ENCODE results near the gene HBG2. TPM values are rescaled to one million over a fixed set of nuclear protein-coding genes. Genes with fewer than 3 reads are reported as not detected.

HBG2 gene
- total RNA-seq, 4 donors from 2014 or later, result not detected

- no peak overlapping the region for H3K4me3 ChIP-seq
- TF ChIP-seq EP300 (IDR thresholded peaks at IDR 0.05) (no peak), CTCF (IDR thresholded peaks at IDR 0.05) (no peak), POLR2A (IDR thresholded peaks at IDR 0.05) (no peak)
- WGBS, 2 donors, result 87 to 91% methylated on average over 2 of the region's 2 CpGs
Measured at GRCh38 chr11:5229796-5230195, 24.8 kb downstream of the HBG2 start.

DNA sequence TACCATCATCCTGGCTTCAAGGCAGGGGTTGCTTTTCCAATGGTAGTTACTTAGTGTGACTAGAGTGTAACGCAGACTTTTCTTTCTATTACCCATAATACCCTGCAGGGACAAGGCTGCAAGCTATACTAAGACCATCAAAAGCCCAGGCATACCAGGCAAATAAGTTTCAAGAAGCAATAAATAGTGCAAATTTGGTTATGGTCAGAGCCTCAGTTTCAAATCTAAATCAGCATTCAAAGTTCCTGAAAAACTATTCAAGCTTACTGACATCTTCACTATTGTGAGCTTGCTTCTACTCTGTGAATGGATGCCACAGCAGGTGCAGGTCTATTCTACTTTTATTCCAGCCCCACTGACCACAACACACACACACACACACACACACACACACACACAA lies 25.2 kb downstream of the HBG2 start:
- DNase-seq (ENCODE audit: low spot score in 2 of 2), result no peak
- H3K4me3 ChIP-seq, result no peak overlapping the region
- no peaks in the 10 kb centered on the region for H3K27me3 ChIP-seq
- WGBS, 2 donors, result 80 to 94% methylated on average over 1 of the region's 1 CpG
- H3K27ac ChIP-seq, result no peak overlapping the region
- H3K9me3 ChIP-seq, result no peaks in the 10 kb centered on the region
- TF ChIP-seq EP300 (IDR thresholded peaks at IDR 0.05) (no peak), CTCF (IDR thresholded peaks at IDR 0.05) (no peak), POLR2A (IDR thresholded peaks at IDR 0.05) (no peak)
- H3K4me1 ChIP-seq, result no peaks in the 10 kb centered on the region
- H3K36me3 ChIP-seq, result no peaks in the 10 kb centered on the region

More at GRCh38 chr11:5229796-5230195, 24.8 kb downstream of the HBG2 start:
- Histone ChIP-seq H3K9me3 (no peaks in the 10 kb centered on the region), H3K27ac (no peak overlapping the region), H3K27me3 (no peaks in the 10 kb centered on the region), H3K4me1 (no peaks in the 10 kb centered on the region), H3K36me3 (no peaks in the 10 kb centered on the region)
- DNase-seq (ENCODE audit: low spot score in 2 of 2), result no peak

DNA sequence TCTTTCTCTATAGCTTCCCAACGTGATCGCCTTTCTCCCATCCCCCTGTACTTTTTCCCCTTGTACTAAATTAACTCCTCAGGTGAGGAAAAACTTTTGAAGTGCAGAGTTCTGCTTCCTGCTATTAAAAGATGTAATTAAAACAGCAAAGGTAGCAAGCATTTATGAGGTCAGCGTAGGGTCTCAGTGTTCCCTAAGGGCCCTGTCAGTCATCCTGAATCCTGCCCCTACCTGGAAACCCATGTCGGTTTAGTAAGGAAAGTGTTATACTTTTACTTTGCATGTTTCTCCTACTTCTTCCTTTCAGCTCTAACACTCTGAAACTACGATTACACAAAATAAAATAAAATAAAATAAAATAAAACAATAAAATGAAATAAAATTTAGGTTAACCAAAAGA lies 26.5 kb downstream of the HBG2 start:
- Histone ChIP-seq H3K27ac (no peak overlapping the region), H3K27me3 (no peaks in the 10 kb centered on the region), H3K9me3 (no peaks in the 10 kb centered on the region), H3K36me3 (no peaks in the 10 kb centered on the region), H3K4me1 (no peaks in the 10 kb centered on the region), H3K4me3 (no peak overlapping the region)
- TF ChIP-seq CTCF (IDR thresholded peaks at IDR 0.05) (no peak), POLR2A (IDR thresholded peaks at IDR 0.05) (no peak), EP300 (IDR thresholded peaks at IDR 0.05) (no peak)
- WGBS, 2 donors, result 46 to 50% methylated on average over 5 of the region's 5 CpGs
- DNase-seq (ENCODE audit: low spot score in 2 of 2), result no peak

DNA sequence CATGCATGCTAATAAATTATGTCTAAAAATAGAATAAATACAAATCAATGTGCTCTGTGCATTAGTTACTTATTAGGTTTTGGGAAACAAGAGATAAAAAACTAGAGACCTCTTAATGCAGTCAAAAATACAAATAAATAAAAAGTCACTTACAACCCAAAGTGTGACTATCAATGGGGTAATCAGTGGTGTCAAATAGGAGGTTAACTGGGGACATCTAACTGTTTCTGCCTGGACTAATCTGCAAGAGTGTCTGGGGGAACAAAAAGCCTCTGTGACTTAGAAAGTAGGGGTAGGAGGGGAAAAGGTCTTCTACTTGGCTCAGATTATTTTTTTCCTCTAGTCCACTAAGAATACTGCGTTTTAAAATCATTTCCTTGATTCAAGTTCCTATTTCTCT lies 26.9 kb downstream of the HBG2 start:
- Histone ChIP-seq H3K27me3 (no peaks in the 10 kb centered on the region), H3K4me1 (no peaks in the 10 kb centered on the region), H3K27ac (no peak overlapping the region), H3K36me3 (no peaks in the 10 kb centered on the region), H3K9me3 (no peaks in the 10 kb centered on the region), H3K4me3 (no peak overlapping the region)
- 18 to 22% methylated on average over 1 of the region's 1 CpG for WGBS, 2 donors
- TF ChIP-seq CTCF (IDR thresholded peaks at IDR 0.05), result no peak
- TF ChIP-seq POLR2A (IDR thresholded peaks at IDR 0.05), result no peak
- TF ChIP-seq EP300 (IDR thresholded peaks at IDR 0.05), result no peak
- DNase-seq (ENCODE audit: low spot score in 2 of 2), result no peak

GRCh38 chr11:5226732-5227310 lies 27.8 kb downstream of the HBG2 start, which contains the start of gene HBB:
HBB (minus strand) TSS chr11:5227071; CDS start chr11:5227021, 50 bp downstream.
- no peaks in the 10 kb centered on the region for H3K4me1 ChIP-seq
- no peak for DNase-seq (ENCODE audit: low spot score in 2 of 2)
- WGBS, 2 donors, result 90 to 98% methylated on average over 3 of the region's 3 CpGs
- no peaks in the 10 kb centered on the region for H3K9me3 ChIP-seq
- H3K4me3 ChIP-seq, result no peak within 1 kb of the TSS
- H3K27ac ChIP-seq, result no peak within 1 kb of the TSS
- no peaks in the 10 kb centered on the region for H3K27me3 ChIP-seq
- no peaks in the 10 kb centered on the region for H3K36me3 ChIP-seq
- TF ChIP-seq CTCF (IDR thresholded peaks at IDR 0.05) (no peak), EP300 (IDR thresholded peaks at IDR 0.05) (no peak), POLR2A (IDR thresholded peaks at IDR 0.05) (no peak)
